Activated T-cell treated with anti-CD3 and anti-CD28 coated beads for 4 hours (primary cell): Measurements from ENCODE around the gene CHST14.

Source experiments
- DNase-seq: peaks from one replicate; pipeline ENCODE4 v3.0.0-alpha.2; 2020

The CHST14 gene

GRCh38 chr15:40464595-40465185, 6.1 kb upstream of the CHST14 start:
- DNase-seq = no peak

- DNase-seq = no peak
Measured at GRCh38 chr15:40465939-40466338, 4.8 kb upstream of the CHST14 start.

GRCh38 chr15:40466426-40467260, 4.1 kb upstream of the CHST14 start:
- no peak for DNase-seq

- no peak for DNase-seq
Measured at GRCh38 chr15:40467261-40467615, 3.5 kb upstream of the CHST14 start.

GRCh38 chr15:40468898-40469331, 1.9 kb upstream of the CHST14 start:
- DNase-seq = no peak

GRCh38 chr15:40469776-40470390, 901 bp upstream of the CHST14 start:
- no peak for DNase-seq

- no peak for DNase-seq
Measured at GRCh38 chr15:40471105-40471807, 472 bp downstream of the CHST14 start.

- DNase-seq = no peak
Measured at GRCh38 chr15:40471808-40472150, 995 bp downstream of the CHST14 start.

GRCh38 chr15:40472171-40472727, 1.5 kb downstream of the CHST14 start:
- no peak for DNase-seq

GRCh38 chr15:40474581-40474980, 3.8 kb downstream of the CHST14 start:
- no peak for DNase-seq

GRCh38 chr15:40477642-40478327, 7.0 kb downstream of the CHST14 start:
- DNase-seq = no peak

- no peak for DNase-seq
Measured at GRCh38 chr15:40479024-40479423, 8.2 kb downstream of the CHST14 start.

- no peak for DNase-seq
Measured at GRCh38 chr15:40481341-40482074, 10.7 kb downstream of the CHST14 start.

- DNase-seq = no peak
Measured at GRCh38 chr15:40483919-40484318, 13.1 kb downstream of the CHST14 start.

GRCh38 chr15:40486066-40486770, 15.4 kb downstream of the CHST14 start:
- DNase-seq = no peak

GRCh38 chr15:40487816-40488682, 17.3 kb downstream of the CHST14 start:
- no peak for DNase-seq

- no peak for DNase-seq
Measured at GRCh38 chr15:40489274-40490175, 18.7 kb downstream of the CHST14 start.

GRCh38 chr15:40493089-40493840, 22.5 kb downstream of the CHST14 start:
- peak; percentile 47 for DNase-seq
